MCF 10A (cell line): ENCODE measurements around the gene TMEM247. TPM values are rescaled to one million over a fixed set of nuclear protein-coding genes. Genes with fewer than 3 reads are reported as not detected.

Source experiments
- BruUV-seq: library from RNA; stranded (reverse); fragments of 400-500 nt; replicated peaks from 2 replicates; lab custom pipeline; 2021; lab: Mats Ljungman, UMichigan
- CTCF ChIA-PET: fragments of 300-600 bp; sonication (Branson Sonifier 250); formaldehyde crosslinking; extraction: SDS; loops from one replicate; lab custom pipeline; 2021; ENCODE audit warnings: antibody characterized with exemption, inconsistent platforms; lab: Yijun Ruan, JAX
- POLR2A ChIA-PET: fragments of 300-600, 350-650 bp; sonication (Branson Sonifier 250); formaldehyde crosslinking; extraction: SDS; loops from one replicate; lab custom pipeline; 2020; ENCODE audit warnings: antibody characterized with exemption, inconsistent platforms; lab: Yijun Ruan, JAX
- DNase-seq: peaks from one replicate; pipeline ENCODE4 v3.0.0-alpha.2; 2018; ENCODE audit not compliant: unreplicated experiment
- H3K27ac Mint-ChIP-seq: one replicate; pipeline ENCODE4 v1.8.0; 2022; ENCODE audit warnings: mild to moderate bottlenecking, low read depth, mixed read lengths; ENCODE audit not compliant: unreplicated experiment
- H3K27me3 Mint-ChIP-seq: one replicate; pipeline ENCODE4 v1.8.0; 2022; ENCODE audit warnings: mixed read lengths; ENCODE audit not compliant: insufficient read depth, unreplicated experiment
- H3K36me3 Mint-ChIP-seq: one replicate; pipeline ENCODE4 v1.8.0; 2022; ENCODE audit warnings: mild to moderate bottlenecking, moderate library complexity, mixed read lengths; ENCODE audit not compliant: insufficient read depth, unreplicated experiment
- H3K4me1 Mint-ChIP-seq: one replicate; pipeline ENCODE4 v1.8.0; 2022; ENCODE audit warnings: mixed read lengths; ENCODE audit not compliant: insufficient read depth, unreplicated experiment
- H3K4me3 Mint-ChIP-seq: one replicate; pipeline ENCODE4 v1.8.0; 2022; ENCODE audit warnings: mild to moderate bottlenecking, moderate library complexity, mixed read lengths; ENCODE audit not compliant: unreplicated experiment
- H3K9me3 Mint-ChIP-seq: one replicate; pipeline ENCODE4 v1.8.0; 2022; ENCODE audit warnings: mixed read lengths; ENCODE audit not compliant: unreplicated experiment
- CTCF ChIP-seq: fragments of 200-600 bp; IDR thresholded peaks from one replicate; pipeline ENCODE4 v1.8.0; 2022; ENCODE audit warnings: antibody characterized with exemption, mild to moderate bottlenecking; ENCODE audit not compliant: unreplicated experiment
- intact Hi-C: fragments of 100-400 bp; cut with micrococcal nuclease; formaldehyde crosslinking; loops from 2 replicates; pipeline ENCODE4 v1.14.1; 2022
- total RNA-seq: library from RNA; stranded (reverse); gene quantifications from 2 replicates; pipeline ENCODE4 v1.2.3, GENCODE V29; 2022

Gene TMEM247
- total RNA-seq, 1 experiment from 2014 or later, result not detected

GRCh38 chr2:46514738-46515137 is 35.4 kb downstream of the TMEM247 start:
- Mint-ChIP-seq H3K4me3 (no peak overlapping the region), H3K27me3 (no peaks in the 10 kb centered on the region), H3K36me3 (no peaks in the 10 kb centered on the region), H3K27ac (no peak overlapping the region), H3K9me3 (peaks cover 21% of the 10 kb centered on the region), H3K4me1 (no peaks in the 10 kb centered on the region)
- no TSS peak for BruUV-seq
- no peak for DNase-seq
- intact Hi-C loops, result no loop called here
- no peak for TF ChIP-seq CTCF
- ChIA-PET POLR2A (interaction anchor here (0.6 to 1.3 kb wide), 5 partner anchors 8 to 100 kb away, joined by 3 read pairs; no protein-coding TSS in a partner anchor), CTCF (interaction anchor here (0.7 kb wide), 1 partner anchor 18 kb away, joined by 5 read pairs; no protein-coding TSS in a partner anchor)

GRCh38 chr2:46517485-46517884 is 38.1 kb downstream of the TMEM247 start:
- Mint-ChIP-seq H3K27me3 (no peaks in the 10 kb centered on the region), H3K4me1 (no peaks in the 10 kb centered on the region), H3K36me3 (peaks cover 6% of the 10 kb centered on the region), H3K27ac (no peak overlapping the region), H3K9me3 (peaks cover 21% of the 10 kb centered on the region), H3K4me3 (no peak overlapping the region)
- BruUV-seq, result no TSS peak
- no peak for DNase-seq
- intact Hi-C loops, result no loop called here
- ChIA-PET CTCF (no interaction called here), POLR2A (no interaction called here)
- no peak for TF ChIP-seq CTCF

- peaks cover 21% of the 10 kb centered on the region for H3K9me3 Mint-ChIP-seq
- no peaks in the 10 kb centered on the region for H3K4me1 Mint-ChIP-seq
Measured at GRCh38 chr2:46518861-46519260, 39.5 kb downstream of the TMEM247 start.

GRCh38 chr2:46519265-46519664 is 39.9 kb downstream of the TMEM247 start:
- peaks cover 18% of the 10 kb centered on the region for H3K9me3 Mint-ChIP-seq
- CTCF ChIA-PET, result no interaction called here
- no peak overlapping the region for H3K4me3 Mint-ChIP-seq
- no peaks in the 10 kb centered on the region for H3K4me1 Mint-ChIP-seq
- BruUV-seq, result no TSS peak
- TF ChIP-seq CTCF, result no peak
- DNase-seq, result no peak
- H3K36me3 Mint-ChIP-seq, result peaks cover 6% of the 10 kb centered on the region
- no peaks in the 10 kb centered on the region for H3K27me3 Mint-ChIP-seq
- H3K27ac Mint-ChIP-seq, result no peak overlapping the region
- intact Hi-C loops, result no loop called here
- POLR2A ChIA-PET, result no interaction called here

More at GRCh38 chr2:46518861-46519260, 39.5 kb downstream of the TMEM247 start:
- no peak overlapping the region for H3K27ac Mint-ChIP-seq
- no TSS peak for BruUV-seq
- H3K27me3 Mint-ChIP-seq, result no peaks in the 10 kb centered on the region
- ChIA-PET POLR2A (no interaction called here), CTCF (no interaction called here)
- no peak for DNase-seq
- TF ChIP-seq CTCF, result no peak
- H3K36me3 Mint-ChIP-seq, result peaks cover 6% of the 10 kb centered on the region
- H3K4me3 Mint-ChIP-seq, result no peak overlapping the region
- intact Hi-C loops, result no loop called here
